ENCODE results near the gene HYAL2. TPM values are rescaled to one million over a fixed set of nuclear protein-coding genes. Genes with fewer than 3 reads are reported as not detected.

HYAL2 gene
- total RNA-seq, 1 experiment from 2014 or later: 61.4 TPM

- in situ Hi-C loops (cut with HindIII; ENCODE audit: low pct_unique_long_range_greater_than_20kb, low sequenced_read_pairs): no loop called here
- no peak for DNase-seq (ENCODE audit: low read depth)
Observed at GRCh38 chr3:50268276-50268675, 54.3 kb downstream of the HYAL2 start.

Other genes with a start within 250 kb of the HYAL2 start
- gene RBM5, start 233.8 kb downstream of the HYAL2 start, total RNA-seq (2014; rRNA removed; shearing (Covaris generic); ENCODE audit: low replicate concordance): 42.3 and 44.1 TPM in 2 replicates
- 33.5 and 36.1 TPM in 2 replicates for gene SEMA3F, start 167.4 kb downstream of the HYAL2 start, total RNA-seq (2014; rRNA removed; shearing (Covaris generic); ENCODE audit: low replicate concordance)
- gene GNAT1, start 131.1 kb downstream of the HYAL2 start, total RNA-seq (2014; rRNA removed; shearing (Covaris generic); ENCODE audit: low replicate concordance): not detected in 2 replicates
- gene SLC38A3, start 117.5 kb downstream of the HYAL2 start, total RNA-seq (2014; rRNA removed; shearing (Covaris generic); ENCODE audit: low replicate concordance): not detected in 2 replicates
- gene GNAI2, start 86.5 kb downstream of the HYAL2 start, total RNA-seq (2014; rRNA removed; shearing (Covaris generic); ENCODE audit: low replicate concordance): 100 and 121 TPM in 2 replicates
- gene SEMA3B, start 53.6 kb downstream of the HYAL2 start, total RNA-seq (2014; rRNA removed; shearing (Covaris generic); ENCODE audit: low replicate concordance): 99.9 and 105 TPM in 2 replicates
- gene LSMEM2, start 43.7 kb downstream of the HYAL2 start, total RNA-seq (2014; rRNA removed; shearing (Covaris generic); ENCODE audit: low replicate concordance): not detected in 2 replicates
- gene IFRD2, start 30.3 kb downstream of the HYAL2 start, total RNA-seq (2014; rRNA removed; shearing (Covaris generic); ENCODE audit: low replicate concordance): 69.5 and 114 TPM in 2 replicates
- 2.8 and 3.1 TPM in 2 replicates for gene HYAL3, start 23.3 kb downstream of the HYAL2 start, total RNA-seq (2014; rRNA removed; shearing (Covaris generic); ENCODE audit: low replicate concordance)
- 8.3 and 12.7 TPM in 2 replicates for gene NAA80, start 23.3 kb downstream of the HYAL2 start, total RNA-seq (2014; rRNA removed; shearing (Covaris generic); ENCODE audit: low replicate concordance)
- gene HYAL1, start 19.2 kb downstream of the HYAL2 start, total RNA-seq (2014; rRNA removed; shearing (Covaris generic); ENCODE audit: low replicate concordance): 1.2 TPM in 1 of 2 replicates, not detected in the other
- 13.7 and 19.0 TPM in 2 replicates for gene TUSC2, start 5.5 kb upstream of the HYAL2 start, total RNA-seq (2014; rRNA removed; shearing (Covaris generic); ENCODE audit: low replicate concordance)
- gene RASSF1, start 18.1 kb upstream of the HYAL2 start, total RNA-seq (2014; rRNA removed; shearing (Covaris generic); ENCODE audit: low replicate concordance): 37.1 and 38.8 TPM in 2 replicates
- 3.3 and 10.8 TPM in 2 replicates for gene ZMYND10, start 23.0 kb upstream of the HYAL2 start, total RNA-seq (2014; rRNA removed; shearing (Covaris generic); ENCODE audit: low replicate concordance)
- gene NPRL2, start 28.0 kb upstream of the HYAL2 start, total RNA-seq (2014; rRNA removed; shearing (Covaris generic); ENCODE audit: low replicate concordance): 19.8 and 26.0 TPM in 2 replicates
- 21.7 and 42.8 TPM in 2 replicates for gene CYB561D2, start 28.1 kb upstream of the HYAL2 start, total RNA-seq (2014; rRNA removed; shearing (Covaris generic); ENCODE audit: low replicate concordance)
- gene TMEM115, start 36.8 kb upstream of the HYAL2 start, total RNA-seq (2014; rRNA removed; shearing (Covaris generic); ENCODE audit: low replicate concordance): 33.9 and 59.0 TPM in 2 replicates
- 0.03 TPM in 2 replicates for gene CACNA2D2, start 180.9 kb upstream of the HYAL2 start, total RNA-seq (2014; rRNA removed; shearing (Covaris generic); ENCODE audit: low replicate concordance)
- 3.8 and 7.1 TPM in 2 replicates for gene C3orf18, start 245.0 kb upstream of the HYAL2 start, total RNA-seq (2014; rRNA removed; shearing (Covaris generic); ENCODE audit: low replicate concordance)
- gene HEMK1, start 246.8 kb upstream of the HYAL2 start, total RNA-seq (2014; rRNA removed; shearing (Covaris generic); ENCODE audit: low replicate concordance): 13.2 and 25.6 TPM in 2 replicates

Measured in Caki2 (cell line).